GM12865 (cell line): ENCODE results near the gene PTMS.

Experiments used
- DNase-seq: peaks from one replicate; pipeline ENCODE4 v3.0.0; 2010; ENCODE audit warnings: low read depth
- H3K4me3 ChIP-seq: 2 replicates; pipeline ENCODE4 v1.5.1; 2011; ENCODE audit warnings: mild to moderate bottlenecking, low read depth, low read length, control low read depth
- CTCF ChIP-seq: IDR thresholded peaks from 2 replicates; pipeline ENCODE4 v1.5.1; 2011; ENCODE audit warnings: low read length, control low read depth, low read depth, inconsistent platforms; ENCODE audit not compliant: insufficient read depth; ENCODE audit errors: missing control alignments

Gene PTMS

GRCh38 chr12:6763380-6763779 lies 2.8 kb upstream of the PTMS start:
- no peak for DNase-seq
- TF ChIP-seq CTCF: no peak
- no peak overlapping the region for H3K4me3 ChIP-seq

- H3K4me3 ChIP-seq: peak overlapping the region; percentile 33
- DNase-seq: peak; percentile 95
These were observed 1.9 kb upstream of the PTMS start for GRCh38 chr12:6764011-6764828.

GRCh38 chr12:6765048-6765633 lies 1.0 kb upstream of the PTMS start:
- no peak for TF ChIP-seq CTCF
- H3K4me3 ChIP-seq: peak overlapping the region; percentile 64; the same call in 1 of the 2 replicates
- no peak for DNase-seq

More at GRCh38 chr12:6764011-6764828, 1.9 kb upstream of the PTMS start:
- no peak for TF ChIP-seq CTCF

- peak; percentile 69 for TF ChIP-seq CTCF
- peak overlapping the region; percentile 69 for H3K4me3 ChIP-seq
- DNase-seq: peak; percentile 77
These were observed 637 bp downstream of the PTMS start for GRCh38 chr12:6766651-6767349.

GRCh38 chr12:6767353-6768319 lies 1.5 kb downstream of the PTMS start:
- TF ChIP-seq CTCF: no peak
- DNase-seq: no peak
- peak overlapping the region; percentile 69 for H3K4me3 ChIP-seq

- no peak overlapping the region for H3K4me3 ChIP-seq
These were observed 2.3 kb downstream of the PTMS start for GRCh38 chr12:6768437-6768914.

More at GRCh38 chr12:6768437-6768914, 2.3 kb downstream of the PTMS start:
- no peak for DNase-seq
- TF ChIP-seq CTCF: no peak
